ENCODE data around the gene PHLPP1. TPM values are rescaled to one million over a fixed set of nuclear protein-coding genes. Genes with fewer than 3 reads are reported as not detected.
A peak's percentile ranks its signal among the peaks of the same experiment; 100 is the strongest.

Gene PHLPP1
- total and polyA plus RNA-seq, 9 of the 15 experiments (the other 6 are each of a cell fraction or from before 2014, with no cell fraction given): 0.56 to 9.0 (median 4.5) TPM

DNA sequence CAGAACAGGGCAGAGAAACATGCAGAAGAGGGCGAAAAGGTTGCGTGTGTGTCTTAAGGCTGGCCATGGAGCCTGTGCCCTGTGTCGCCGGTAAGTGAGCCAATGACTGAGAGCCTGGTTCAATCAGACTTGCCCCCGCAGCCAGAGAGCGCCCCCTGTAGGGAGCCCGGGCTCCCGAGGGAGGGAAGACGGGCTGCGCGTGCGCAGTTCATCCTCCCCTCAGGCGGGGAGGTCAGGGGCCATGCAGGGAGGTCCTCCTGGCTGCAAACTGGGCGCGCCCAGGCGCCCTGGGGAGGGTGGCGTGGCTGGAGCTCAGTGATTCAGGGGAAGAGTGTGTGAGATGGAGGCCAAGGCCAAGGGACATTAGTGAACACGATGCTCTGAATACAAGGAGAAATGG lies 276.6 kb downstream of the PHLPP1 start:
- intact Hi-C loops (cut with micrococcal nuclease) (loop anchor here (5.0 kb wide), 1 partner anchor 565 kb away; no protein-coding TSS in a partner anchor), in situ Hi-C loops (cut with MboI) (loop anchor here (25.0 kb wide), 1 partner anchor 805 kb away; the partner anchor contains the start of genes PIGN and RELCH)
- H3K4me1 ChIP-seq (replicated peaks in 1 of 2; ENCODE audit: control insufficient read depth in 2 of 2, insufficient read depth in 2 of 2, low read length in 2 of 2): peaks cover 4 to 14% of the 10 kb centered on the region in 2 experiments; a peak in 4 of 5 replicates
- H3K9me1 ChIP-seq (ENCODE audit: control insufficient read depth, insufficient read depth, low read length): no peaks in the 10 kb centered on the region
- H3K9ac ChIP-seq (ENCODE audit: insufficient read depth in 1 of 2, low read depth in 2 of 2, low read length in 2 of 2): no peak overlapping the region
- no peak overlapping the region; the same call in 2 of the 3 replicates for H3K27ac ChIP-seq (ENCODE audit: extremely low read depth, low read depth, low read length)
- no peak overlapping the region for H3K4me3 ChIP-seq
- WGBS (ENCODE audit: insufficient coverage, low coverage, missing lambda C conversion rate): 7% methylated on average over 3 of the region's 18 CpGs
- H4K20me1 ChIP-seq (replicated peaks; ENCODE audit: control insufficient read depth, insufficient read depth, low read length): no peaks in the 10 kb centered on the region
- ChIA-PET POLR2A (no interaction called here), CTCF (ENCODE audit: low intra/inter-chr PET ratio) (no interaction called here)
- H3K27me3 ChIP-seq (ENCODE audit: control insufficient read depth in 2 of 2, insufficient read depth in 2 of 2, low read length in 2 of 2): no peaks in the 10 kb centered on the region
- no peaks in the 10 kb centered on the region for H3K36me3 ChIP-seq (ENCODE audit: control insufficient read depth, insufficient read depth, low read length)
- ATAC-seq (peak; percentile 93), DNase-seq (ENCODE audit: extremely low read depth in 1 of 4, low spot score in 3 of 4) (peak; percentile 82 to 90 (median 88)), FAIRE-seq (peak; percentile 63)
- peak overlapping the region; percentile 41; the same call in 1 of the 2 replicates for H3K4me2 ChIP-seq (ENCODE audit: insufficient read depth, low read length)
- H2AFZ ChIP-seq (ENCODE audit: low read depth, low read length): peak overlapping the region; percentile 90
- no peaks in the 10 kb centered on the region for H3K9me3 ChIP-seq (replicated peaks; ENCODE audit: control insufficient read depth, insufficient read depth, low read depth, low read length)
- no TSS peak for BruUV-seq (replicated peaks)
- no peaks in the 10 kb centered on the region for H3K79me2 ChIP-seq (ENCODE audit: control insufficient read depth, insufficient read depth, low read length)
- peak; percentile 36 for TF ChIP-seq MEIS2 (IDR thresholded peaks at IDR 0.05; ENCODE audit: partially characterized antibody)
- TF ChIP-seq FOXM1 (IDR thresholded peaks at IDR 0.05; ENCODE audit: low read depth): no peak
- TF ChIP-seq FOXM1 (CRISPR knock-in tag; IDR thresholded peaks at IDR 0.05; ENCODE audit: low read depth): no peak
- peak; percentile 55; the same call in 1 of the 2 replicates for TF ChIP-seq RB1 (IDR thresholded peaks at IDR 0.05; ENCODE audit: low read depth)
- no peak for TF ChIP-seq SNRNP70 (optimal IDR thresholded peaks at IDR 0.05; ENCODE audit: low read depth, low read length)
- peak in 1 of 2 experiments; percentile 35 for TF ChIP-seq E2F6 (IDR thresholded peaks at IDR 0.05; ENCODE audit: borderline replicate concordance in 1 of 2, extremely low read depth in 1 of 2, insufficient read depth in 1 of 2, insufficient read length in 1 of 2, low read depth in 1 of 2, low read length in 1 of 2, poor library complexity in 1 of 2, severe bottlenecking in 1 of 2)
- TF ChIP-seq ZNF766 (CRISPR knock-in tag; conservative IDR thresholded peaks at IDR 0.05): no peak
- no peak for TF ChIP-seq HNRNPH1 (optimal IDR thresholded peaks at IDR 0.05; ENCODE audit: low read depth, low read length)
- TF ChIP-seq, protein P1, sequence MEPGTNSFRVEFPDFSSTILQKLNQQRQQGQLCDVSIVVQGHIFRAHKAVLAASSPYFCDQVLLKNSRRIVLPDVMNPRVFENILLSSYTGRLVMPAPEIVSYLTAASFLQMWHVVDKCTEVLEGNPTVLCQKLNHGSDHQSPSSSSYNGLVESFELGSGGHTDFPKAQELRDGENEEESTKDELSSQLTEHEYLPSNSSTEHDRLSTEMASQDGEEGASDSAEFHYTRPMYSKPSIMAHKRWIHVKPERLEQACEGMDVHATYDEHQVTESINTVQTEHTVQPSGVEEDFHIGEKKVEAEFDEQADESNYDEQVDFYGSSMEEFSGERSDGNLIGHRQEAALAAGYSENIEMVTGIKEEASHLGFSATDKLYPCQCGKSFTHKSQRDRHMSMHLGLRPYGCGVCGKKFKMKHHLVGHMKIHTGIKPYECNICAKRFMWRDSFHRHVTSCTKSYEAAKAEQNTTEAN (CRISPR knock-in tag; IDR thresholded peaks at IDR 0.05): no peak
- TF ChIP-seq CHD2 (IDR thresholded peaks at IDR 0.05; ENCODE audit: low read depth, low read length): no peak
- TF ChIP-seq ZFX (CRISPR knock-in tag; IDR thresholded peaks at IDR 0.05): no peak
- TF ChIP-seq NR2C1 (IDR thresholded peaks at IDR 0.05): peak; percentile 54
- peak; percentile 64 for TF ChIP-seq NR2C1 (tag; IDR thresholded peaks at IDR 0.05)
- peak; percentile 89 to 92 for TF ChIP-seq NRF1 (conservative IDR thresholded peaks at IDR 0.05 in 1 of 2, IDR thresholded peaks at IDR 0.05 in 1 of 2)
- peak; percentile 90 for TF ChIP-seq ZBTB33 (CRISPR knock-in tag; IDR thresholded peaks at IDR 0.05)
- no peak for TF ChIP-seq GABPB2 (CRISPR knock-in tag; conservative IDR thresholded peaks at IDR 0.05)
